GM12878 (cell line): ENCODE data around the gene DARS1. TPM values are rescaled to one million over a fixed set of nuclear protein-coding genes. Genes with fewer than 3 reads are reported as not detected.

ENCODE experiments used
- ATF7 ChIP-seq: fragments of 450-650 bp; IDR thresholded peaks from 2 replicates; pipeline ENCODE4 v1.6.1; 2016; ENCODE audit warnings: low read depth, mild to moderate bottlenecking
- HDAC6 ChIP-seq: fragments of 200-600 bp; sonication (generic); IDR thresholded peaks from one replicate; pipeline ENCODE4 v1.8.0; 2017; ENCODE audit warnings: antibody characterized with exemption; ENCODE audit not compliant: unreplicated experiment
- HDGF ChIP-seq: fragments of 450-650 bp; IDR thresholded peaks from 2 replicates; pipeline ENCODE4 v1.6.1; 2016; ENCODE audit warnings: antibody characterized with exemption
- KDM1A ChIP-seq: fragments of 200-600 bp; sonication (generic); IDR thresholded peaks from 2 replicates; pipeline ENCODE4 v1.6.1; 2016; ENCODE audit warnings: borderline replicate concordance
- MEF2A ChIP-seq: IDR thresholded peaks from 2 replicates; pipeline ENCODE4 v1.6.1; 2011; ENCODE audit warnings: low read depth, mild to moderate bottlenecking, low read length, moderate library complexity; ENCODE audit not compliant: insufficient read depth
- ZBTB11 ChIP-seq: fragments of 450-650 bp; formaldehyde crosslinking; IDR thresholded peaks from 2 replicates; pipeline ENCODE4 v1.5.0; 2022; ENCODE audit warnings: mild to moderate bottlenecking, missing genetic modification characterization
- polyA plus RNA-seq, 11 experiments: library from polyadenylated mRNA; depleted of rRNA in 4 of 11; unstranded in 6 of 11; stranded (reverse) in 5 of 11; fragments of >200 nt; fragmentation: Nextera tagmentation in 4 of 11; fragmentation: Illumina TruSeq in 1 of 11; extraction: Ambion mirVana in 4 of 11; extraction: Trizol in 1 of 11; gene quantifications; 1 replicate in 1 of 11; 2 replicates in 10 of 11; pipeline versions ENCODE4 v1.2.1 to v1.2.3, GENCODE V29; 2011 to 2016; ENCODE audit warnings: inconsistent platforms in 2 of 11, missing spikeins in 2 of 11, low read depth in 1 of 11
- total RNA-seq, 4 experiments: library from RNA; depleted of rRNA in 3 of 4; stranded (reverse); fragments of >200 nt in 3 of 4; fragmentation: Illumina TruSeq in 1 of 4; extraction: Trizol in 1 of 4; gene quantifications; 2 replicates each; pipeline versions ENCODE4 v1.2.1 to v1.2.3, GENCODE V29; 2013 to 2021
- TF ChIP-seq, protein P1 (sequence below): IDR thresholded peaks from 2 replicates; pipeline ENCODE4 v1.6.1; 2012; ENCODE audit warnings: improper control_type of control experiment, low read depth, low read length; ENCODE audit not compliant: insufficient replicate concordance
- TF ChIP-seq, protein P2 (sequence below): fragments of 450-650 bp; IDR thresholded peaks from 2 replicates; pipeline ENCODE4 v1.6.1; 2017; ENCODE audit warnings: antibody characterized with exemption, mild to moderate bottlenecking, moderate library complexity
- TF ChIP-seq, protein P3 (sequence below): fragments of 450-650 bp; conservative IDR thresholded peaks from 2 replicates; pipeline ENCODE4 v1.6.1; 2017; ENCODE audit warnings: mild to moderate bottlenecking, moderate library complexity

Gene DARS1
- total and polyA plus RNA-seq, 10 of the 15 experiments (the other 5 are each of a cell fraction or from before 2014, with no cell fraction given): 91.0 to 387 (median 137) TPM

GRCh38 chr2:135925571-135925970, 59.9 kb downstream of the DARS1 start (continued):
- TF ChIP-seq, protein P1, sequence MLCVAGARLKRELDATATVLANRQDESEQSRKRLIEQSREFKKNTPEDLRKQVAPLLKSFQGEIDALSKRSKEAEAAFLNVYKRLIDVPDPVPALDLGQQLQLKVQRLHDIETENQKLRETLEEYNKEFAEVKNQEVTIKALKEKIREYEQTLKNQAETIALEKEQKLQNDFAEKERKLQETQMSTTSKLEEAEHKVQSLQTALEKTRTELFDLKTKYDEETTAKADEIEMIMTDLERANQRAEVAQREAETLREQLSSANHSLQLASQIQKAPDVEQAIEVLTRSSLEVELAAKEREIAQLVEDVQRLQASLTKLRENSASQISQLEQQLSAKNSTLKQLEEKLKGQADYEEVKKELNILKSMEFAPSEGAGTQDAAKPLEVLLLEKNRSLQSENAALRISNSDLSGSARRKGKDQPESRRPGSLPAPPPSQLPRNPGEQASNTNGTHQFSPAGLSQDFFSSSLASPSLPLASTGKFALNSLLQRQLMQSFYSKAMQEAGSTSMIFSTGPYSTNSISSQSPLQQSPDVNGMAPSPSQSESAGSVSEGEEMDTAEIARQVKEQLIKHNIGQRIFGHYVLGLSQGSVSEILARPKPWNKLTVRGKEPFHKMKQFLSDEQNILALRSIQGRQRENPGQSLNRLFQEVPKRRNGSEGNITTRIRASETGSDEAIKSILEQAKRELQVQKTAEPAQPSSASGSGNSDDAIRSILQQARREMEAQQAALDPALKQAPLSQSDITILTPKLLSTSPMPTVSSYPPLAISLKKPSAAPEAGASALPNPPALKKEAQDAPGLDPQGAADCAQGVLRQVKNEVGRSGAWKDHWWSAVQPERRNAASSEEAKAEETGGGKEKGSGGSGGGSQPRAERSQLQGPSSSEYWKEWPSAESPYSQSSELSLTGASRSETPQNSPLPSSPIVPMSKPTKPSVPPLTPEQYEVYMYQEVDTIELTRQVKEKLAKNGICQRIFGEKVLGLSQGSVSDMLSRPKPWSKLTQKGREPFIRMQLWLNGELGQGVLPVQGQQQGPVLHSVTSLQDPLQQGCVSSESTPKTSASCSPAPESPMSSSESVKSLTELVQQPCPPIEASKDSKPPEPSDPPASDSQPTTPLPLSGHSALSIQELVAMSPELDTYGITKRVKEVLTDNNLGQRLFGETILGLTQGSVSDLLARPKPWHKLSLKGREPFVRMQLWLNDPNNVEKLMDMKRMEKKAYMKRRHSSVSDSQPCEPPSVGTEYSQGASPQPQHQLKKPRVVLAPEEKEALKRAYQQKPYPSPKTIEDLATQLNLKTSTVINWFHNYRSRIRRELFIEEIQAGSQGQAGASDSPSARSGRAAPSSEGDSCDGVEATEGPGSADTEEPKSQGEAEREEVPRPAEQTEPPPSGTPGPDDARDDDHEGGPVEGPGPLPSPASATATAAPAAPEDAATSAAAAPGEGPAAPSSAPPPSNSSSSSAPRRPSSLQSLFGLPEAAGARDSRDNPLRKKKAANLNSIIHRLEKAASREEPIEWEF: no peak
- TF ChIP-seq, protein P2, sequence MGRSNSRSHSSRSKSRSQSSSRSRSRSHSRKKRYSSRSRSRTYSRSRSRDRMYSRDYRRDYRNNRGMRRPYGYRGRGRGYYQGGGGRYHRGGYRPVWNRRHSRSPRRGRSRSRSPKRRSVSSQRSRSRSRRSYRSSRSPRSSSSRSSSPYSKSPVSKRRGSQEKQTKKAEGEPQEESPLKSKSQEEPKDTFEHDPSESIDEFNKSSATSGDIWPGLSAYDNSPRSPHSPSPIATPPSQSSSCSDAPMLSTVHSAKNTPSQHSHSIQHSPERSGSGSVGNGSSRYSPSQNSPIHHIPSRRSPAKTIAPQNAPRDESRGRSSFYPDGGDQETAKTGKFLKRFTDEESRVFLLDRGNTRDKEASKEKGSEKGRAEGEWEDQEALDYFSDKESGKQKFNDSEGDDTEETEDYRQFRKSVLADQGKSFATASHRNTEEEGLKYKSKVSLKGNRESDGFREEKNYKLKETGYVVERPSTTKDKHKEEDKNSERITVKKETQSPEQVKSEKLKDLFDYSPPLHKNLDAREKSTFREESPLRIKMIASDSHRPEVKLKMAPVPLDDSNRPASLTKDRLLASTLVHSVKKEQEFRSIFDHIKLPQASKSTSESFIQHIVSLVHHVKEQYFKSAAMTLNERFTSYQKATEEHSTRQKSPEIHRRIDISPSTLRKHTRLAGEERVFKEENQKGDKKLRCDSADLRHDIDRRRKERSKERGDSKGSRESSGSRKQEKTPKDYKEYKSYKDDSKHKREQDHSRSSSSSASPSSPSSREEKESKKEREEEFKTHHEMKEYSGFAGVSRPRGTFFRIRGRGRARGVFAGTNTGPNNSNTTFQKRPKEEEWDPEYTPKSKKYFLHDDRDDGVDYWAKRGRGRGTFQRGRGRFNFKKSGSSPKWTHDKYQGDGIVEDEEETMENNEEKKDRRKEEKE: no peak
- TF ChIP-seq HDGF (no peak), KDM1A (no peak), HDAC6 (no peak), MEF2A (no peak), ATF7 (no peak), ZBTB11 (CRISPR knock-in tag) (no peak)
- TF ChIP-seq, protein P3, sequence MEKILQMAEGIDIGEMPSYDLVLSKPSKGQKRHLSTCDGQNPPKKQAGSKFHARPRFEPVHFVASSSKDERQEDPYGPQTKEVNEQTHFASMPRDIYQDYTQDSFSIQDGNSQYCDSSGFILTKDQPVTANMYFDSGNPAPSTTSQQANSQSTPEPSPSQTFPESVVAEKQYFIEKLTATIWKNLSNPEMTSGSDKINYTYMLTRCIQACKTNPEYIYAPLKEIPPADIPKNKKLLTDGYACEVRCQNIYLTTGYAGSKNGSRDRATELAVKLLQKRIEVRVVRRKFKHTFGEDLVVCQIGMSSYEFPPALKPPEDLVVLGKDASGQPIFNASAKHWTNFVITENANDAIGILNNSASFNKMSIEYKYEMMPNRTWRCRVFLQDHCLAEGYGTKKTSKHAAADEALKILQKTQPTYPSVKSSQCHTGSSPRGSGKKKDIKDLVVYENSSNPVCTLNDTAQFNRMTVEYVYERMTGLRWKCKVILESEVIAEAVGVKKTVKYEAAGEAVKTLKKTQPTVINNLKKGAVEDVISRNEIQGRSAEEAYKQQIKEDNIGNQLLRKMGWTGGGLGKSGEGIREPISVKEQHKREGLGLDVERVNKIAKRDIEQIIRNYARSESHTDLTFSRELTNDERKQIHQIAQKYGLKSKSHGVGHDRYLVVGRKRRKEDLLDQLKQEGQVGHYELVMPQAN: no peak
- TF ChIP-seq, all 136 proteins: peak for 0
